IPS-20b (cell line): ENCODE results near the gene MRPL47.
"Not testable (repeated sequence)": the region's sequence is repeated elsewhere in the genome, so short reads cannot be mapped to it uniquely, and the experiment has no call there.

Source experiments
- H3K27ac ChIP-seq: one replicate; pipeline ENCODE4 v1.5.1; 2013; ENCODE audit warnings: low read length
- H3K27me3 ChIP-seq: 2 replicates; pipeline ENCODE4 v1.6.1; 2013; ENCODE audit warnings: mild to moderate bottlenecking, low read length, inconsistent platforms; ENCODE audit not compliant: insufficient read depth
- H3K36me3 ChIP-seq: 2 replicates; pipeline ENCODE4 v1.6.1; 2013; ENCODE audit warnings: low read depth, mild to moderate bottlenecking, inconsistent platforms, low read length, moderate library complexity; ENCODE audit not compliant: insufficient read depth
- H3K4me1 ChIP-seq: 2 replicates; pipeline ENCODE4 v1.6.1; 2013; ENCODE audit warnings: mild to moderate bottlenecking, control low read depth, inconsistent platforms, low read length, moderate library complexity; ENCODE audit not compliant: insufficient read depth
- H3K4me3 ChIP-seq: 2 replicates; pipeline ENCODE4 v1.5.1; 2013; ENCODE audit warnings: mild to moderate bottlenecking, low read length, inconsistent platforms
- H3K9ac ChIP-seq: 2 replicates; pipeline ENCODE4 v1.6.1; 2013; ENCODE audit warnings: low read depth, mild to moderate bottlenecking, inconsistent platforms, low read length, moderate library complexity
- H3K9me3 ChIP-seq: 2 replicates; pipeline ENCODE4 v1.6.1; 2013; ENCODE audit warnings: mild to moderate bottlenecking, low read depth, low read length, inconsistent platforms; ENCODE audit not compliant: insufficient read depth

Gene MRPL47

GRCh38 chr3:179604321-179605078, at the start of gene MRPL47, which contains the start of gene NDUFB5:
Gene MRPL47, minus strand, starts transcription at chr3:179604638. Its CDS starts 14 bp downstream, at chr3:179604624.
Gene NDUFB5, plus strand, starts transcription at chr3:179604794. Its CDS starts 22 bp downstream, at chr3:179604816.
- no peaks in the 10 kb centered on the region for H3K4me1 ChIP-seq
- H3K27ac ChIP-seq, result peak within 1 kb of the TSS; percentile 67
- H3K27me3 ChIP-seq, result no peaks in the 10 kb centered on the region
- H3K9ac ChIP-seq, result peak within 1 kb of the TSS; percentile 82
- no peaks in the 10 kb centered on the region for H3K9me3 ChIP-seq
- peaks cover 44% of the 10 kb centered on the region for H3K36me3 ChIP-seq
- H3K4me3 ChIP-seq, result peak within 1 kb of the TSS; percentile 80

DNA sequence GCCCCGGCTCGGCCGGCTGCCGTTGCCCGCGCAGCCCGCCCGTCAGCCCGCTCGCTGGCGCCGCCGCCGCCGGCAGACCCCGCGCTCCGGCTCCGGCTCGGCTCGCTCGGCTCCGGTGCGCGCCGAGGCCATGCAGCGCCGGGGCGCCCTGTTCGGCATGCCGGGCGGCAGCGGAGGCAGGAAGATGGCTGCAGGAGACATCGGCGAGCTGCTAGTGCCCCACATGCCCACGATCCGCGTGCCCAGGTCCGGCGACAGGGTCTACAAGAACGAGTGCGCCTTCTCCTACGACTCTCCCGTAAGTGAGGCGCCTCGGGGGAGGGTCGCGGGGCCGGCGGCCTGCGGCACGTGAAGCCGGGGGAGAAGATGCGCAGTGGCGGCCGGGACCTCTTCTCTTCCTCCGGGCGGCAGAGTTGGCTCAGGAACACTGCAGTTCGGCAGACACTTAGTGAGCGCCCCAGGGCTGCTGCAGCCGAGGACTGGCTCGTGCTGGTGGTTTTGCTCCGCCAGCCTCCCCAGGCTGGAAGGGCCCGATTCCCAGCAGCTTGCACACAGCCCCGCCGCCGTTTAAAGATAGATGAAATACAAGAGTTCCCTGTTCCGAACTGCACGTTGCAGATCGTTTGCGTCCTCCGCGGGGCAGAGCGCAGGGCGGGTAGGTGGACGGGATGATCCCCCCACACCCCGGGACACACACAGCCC, 48.8 kb upstream of the MRPL47 start:
- Histone ChIP-seq H3K9me3 (no peaks in the 10 kb centered on the region), H3K36me3 (no peaks in the 10 kb centered on the region), H3K4me1 (peaks cover 13% of the 10 kb centered on the region), H3K27ac (no peak overlapping the region), H3K9ac (peak overlapping the region; percentile 88; the same call in 1 of the 2 replicates), H3K27me3 (peaks cover 5% of the 10 kb centered on the region; the same call in 1 of the 2 replicates), H3K4me3 (peak overlapping the region; percentile 90)

- Histone ChIP-seq H3K9ac (peak within 1 kb of the TSS; percentile 88; the same call in 1 of the 2 replicates), H3K9me3 (no peaks in the 10 kb centered on the region), H3K36me3 (no peaks in the 10 kb centered on the region), H3K27ac (no peak within 1 kb of the TSS), H3K4me3 (peak within 1 kb of the TSS; percentile 90), H3K27me3 (peaks cover 5% of the 10 kb centered on the region; the same call in 1 of the 2 replicates), H3K4me1 (peaks cover 12% of the 10 kb centered on the region)
Observed at GRCh38 chr3:179652447-179653095, 48.1 kb upstream of the MRPL47 start, which contains the start of gene USP13. Gene USP13, plus strand, starts transcription at chr3:179653040. Its CDS starts 186 bp downstream, at chr3:179653226.

- Histone ChIP-seq H3K9me3 (no peaks in the 10 kb centered on the region), H3K27me3 (peaks cover 5% of the 10 kb centered on the region; the same call in 1 of the 2 replicates), H3K36me3 (no peaks in the 10 kb centered on the region), H3K9ac (peak overlapping the region; percentile 80; the same call in 1 of the 2 replicates), H3K4me1 (peaks cover 12% of the 10 kb centered on the region), H3K27ac (no peak overlapping the region), H3K4me3 (peak overlapping the region; percentile 73)
Observed at GRCh38 chr3:179651687-179652446, 47.4 kb upstream of the MRPL47 start.

DNA sequence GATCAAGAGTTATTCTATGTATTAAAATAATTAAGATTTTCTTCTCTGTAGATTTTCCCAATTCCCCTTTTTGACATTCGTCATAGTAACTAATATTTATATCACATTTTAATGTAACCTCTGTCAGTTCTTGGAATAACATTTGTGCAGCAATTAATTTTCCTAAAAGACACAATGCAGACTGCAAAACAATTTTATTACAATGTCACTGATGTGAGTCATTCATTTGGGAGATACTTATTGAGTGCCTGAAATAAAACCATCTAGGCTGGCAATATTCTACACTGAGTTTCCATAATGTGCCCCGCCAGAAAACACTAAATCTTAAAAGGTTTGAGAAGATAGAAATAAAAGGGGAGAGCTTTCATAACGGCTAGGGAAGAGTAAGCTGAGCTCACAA, 41.7 kb upstream of the MRPL47 start:
- H3K9me3 ChIP-seq, result no peaks in the 10 kb centered on the region
- H3K4me1 ChIP-seq, result peaks cover 3% of the 10 kb centered on the region; the same call in 1 of the 2 replicates
- no peaks in the 10 kb centered on the region for H3K27me3 ChIP-seq
- no peak overlapping the region for H3K27ac ChIP-seq
- no peak overlapping the region for H3K9ac ChIP-seq
- no peak overlapping the region for H3K4me3 ChIP-seq
- no peaks in the 10 kb centered on the region for H3K36me3 ChIP-seq

GRCh38 chr3:179643837-179644236, 39.4 kb upstream of the MRPL47 start:
- H3K9ac ChIP-seq, H3K4me3 ChIP-seq, H3K9me3 ChIP-seq, H3K27me3 ChIP-seq, H3K4me1 ChIP-seq, H3K27ac ChIP-seq, H3K36me3 ChIP-seq: not testable (repeated sequence)

DNA sequence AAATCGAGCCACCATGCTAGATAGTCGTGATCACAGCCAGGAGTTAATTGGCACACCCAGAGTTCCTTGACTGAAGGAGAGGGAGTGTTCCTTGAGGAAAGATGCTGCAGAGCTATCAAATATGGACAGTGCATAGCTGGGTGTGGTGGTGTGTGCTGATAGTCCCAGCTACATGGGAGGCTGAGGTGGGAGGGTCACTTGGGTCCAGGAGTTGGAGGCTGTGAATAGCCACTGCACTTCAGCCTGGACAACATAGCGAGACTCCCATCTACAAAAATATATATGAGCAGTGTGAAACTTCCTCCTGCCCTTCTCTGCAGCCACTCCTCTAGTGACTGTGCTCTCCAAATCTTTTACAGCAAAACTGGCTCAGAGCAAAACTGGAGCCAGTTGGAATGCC, 38.4 kb upstream of the MRPL47 start:
- H3K9ac ChIP-seq, result no peak overlapping the region
- no peaks in the 10 kb centered on the region for H3K36me3 ChIP-seq
- H3K27ac ChIP-seq, result no peak overlapping the region
- H3K4me1 ChIP-seq, result peaks cover 3% of the 10 kb centered on the region; the same call in 1 of the 2 replicates
- no peak overlapping the region for H3K4me3 ChIP-seq
- no peaks in the 10 kb centered on the region for H3K9me3 ChIP-seq
- no peaks in the 10 kb centered on the region for H3K27me3 ChIP-seq

DNA sequence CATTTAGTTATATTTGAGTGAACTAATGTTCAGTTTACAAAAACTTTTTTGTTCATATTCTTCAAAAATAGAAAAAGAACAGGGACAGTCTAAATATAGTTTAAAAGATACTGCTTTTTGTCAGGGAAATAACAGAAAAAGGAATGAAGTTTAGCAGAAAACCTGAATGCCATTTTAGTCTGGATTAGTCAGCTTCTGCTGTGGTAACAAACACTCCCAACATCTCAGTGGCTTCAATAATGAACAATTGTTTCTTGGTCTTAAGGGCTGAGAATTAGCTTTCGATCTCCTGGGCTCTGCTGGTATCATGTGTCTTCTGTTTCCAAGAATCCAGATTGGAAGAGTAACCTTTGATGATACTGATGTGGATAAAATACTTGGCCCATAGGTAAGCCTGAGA, 36.0 kb upstream of the MRPL47 start:
- Histone ChIP-seq H3K27ac (no peak overlapping the region), H3K27me3 (no peaks in the 10 kb centered on the region), H3K4me1 (peaks cover 3% of the 10 kb centered on the region; the same call in 1 of the 2 replicates), H3K9me3 (no peaks in the 10 kb centered on the region), H3K36me3 (no peaks in the 10 kb centered on the region), H3K4me3 (no peak overlapping the region), H3K9ac (no peak overlapping the region)

- no peaks in the 10 kb centered on the region for H3K27me3 ChIP-seq
- no peak overlapping the region for H3K9ac ChIP-seq
- H3K36me3 ChIP-seq, result no peaks in the 10 kb centered on the region
- H3K9me3 ChIP-seq, result no peaks in the 10 kb centered on the region
- no peak overlapping the region for H3K4me3 ChIP-seq
- H3K4me1 ChIP-seq, result no peaks in the 10 kb centered on the region; the same call in 1 of the 2 replicates
- no peak overlapping the region for H3K27ac ChIP-seq
Observed at GRCh38 chr3:179630753-179631451, 26.5 kb upstream of the MRPL47 start.

DNA sequence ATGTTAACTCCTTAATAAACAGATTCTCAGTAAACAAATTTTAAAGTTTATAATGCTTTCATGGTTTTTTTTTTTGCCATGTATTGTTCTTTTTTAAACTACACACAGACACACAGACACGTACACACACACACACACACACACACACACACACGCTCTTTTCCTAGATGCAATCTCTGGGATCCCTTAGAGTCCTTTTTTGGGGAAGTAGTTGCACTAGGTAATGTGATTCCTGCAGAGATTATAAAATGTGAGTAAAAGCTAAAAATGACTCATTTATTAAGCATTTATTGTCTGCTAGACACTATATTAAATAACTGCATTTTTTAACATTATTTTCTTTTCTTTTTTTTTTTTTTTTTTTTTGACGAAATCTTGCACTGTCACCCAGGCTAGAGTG, 20.0 kb upstream of the MRPL47 start:
- Histone ChIP-seq H3K4me3 (no peak overlapping the region), H3K9ac (no peak overlapping the region), H3K9me3 (no peaks in the 10 kb centered on the region; the same call in 1 of the 2 replicates), H3K36me3 (peaks cover 44% of the 10 kb centered on the region), H3K27ac (no peak overlapping the region), H3K27me3 (no peaks in the 10 kb centered on the region), H3K4me1 (no peaks in the 10 kb centered on the region)
